Measurements from ENCODE around the gene HSD11B1L. TPM values are rescaled to one million over a fixed set of nuclear protein-coding genes. Genes with fewer than 3 reads are reported as not detected.
A peak's percentile ranks its signal among the peaks of the same experiment; 100 is the strongest.

HSD11B1L gene
- polyA plus RNA-seq, 3 donors, result 1.9 to 2.5 (median 2.4) TPM

DNA sequence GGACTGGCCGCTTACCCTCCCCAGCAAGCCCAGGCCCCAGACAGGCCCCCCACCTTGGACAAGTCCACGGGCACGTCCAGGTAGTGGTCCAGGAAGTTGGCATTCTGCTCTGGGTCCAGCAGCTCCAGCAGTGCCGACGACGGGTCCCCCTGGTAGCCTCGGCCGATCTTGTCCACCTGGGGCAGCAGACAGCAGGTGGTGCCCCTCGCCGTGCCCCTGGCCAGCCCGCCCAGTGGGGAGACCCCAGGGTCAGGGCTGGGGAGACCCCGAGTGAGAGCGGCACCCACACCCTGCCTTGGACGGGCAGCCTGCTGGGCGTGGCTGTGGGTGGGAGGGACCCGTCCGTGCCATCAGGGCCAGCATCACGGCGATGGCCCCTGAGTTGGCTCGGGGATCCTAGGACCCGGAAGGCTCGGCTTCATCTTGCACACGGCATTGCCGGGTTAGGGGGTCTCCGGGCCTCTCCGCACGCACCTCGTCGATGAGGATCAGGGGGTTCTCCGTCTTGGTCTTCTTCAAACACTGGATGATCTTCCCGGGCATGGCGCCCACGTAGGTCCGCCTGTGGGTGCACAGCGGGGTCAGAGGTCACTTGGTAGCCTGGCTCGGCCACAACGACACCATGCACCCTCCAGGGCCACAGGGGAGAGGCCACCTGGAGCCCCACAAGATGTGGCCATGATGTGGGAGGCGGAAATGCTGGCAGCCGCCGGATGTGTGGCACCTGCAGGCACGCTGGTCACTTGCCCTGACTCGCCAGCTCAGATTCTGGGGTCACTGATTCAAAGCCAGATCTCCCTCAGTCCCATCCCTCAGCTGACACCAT is 15.6 kb downstream of the HSD11B1L start:
- Histone ChIP-seq H3K27ac (ENCODE audit: low read depth in 1 of 2, low read length in 2 of 2) (no peak overlapping the region), H3K4me1 (ENCODE audit: control insufficient read depth in 1 of 2, insufficient read depth in 2 of 2, low read length in 2 of 2) (peaks cover 3 to 9% of the 10 kb centered on the region in 2 donors), H3K9me3 (replicated peaks in 1 of 2; ENCODE audit: control insufficient read depth in 1 of 2, insufficient read depth in 1 of 2, low read length in 2 of 2) (no peaks in the 10 kb centered on the region), H3K36me3 (replicated peaks in 1 of 2; ENCODE audit: control insufficient read depth in 1 of 2, insufficient read depth in 2 of 2, low read length in 2 of 2) (peaks cover 81 to 82% of the 10 kb centered on the region in 2 donors), H3K9ac (ENCODE audit: insufficient read depth, low read length, poor library complexity, severe bottlenecking) (no peak overlapping the region), H4K20me1 (ENCODE audit: insufficient read depth, low read length) (peaks cover 67% of the 10 kb centered on the region), H3K4me2 (replicated peaks; ENCODE audit: extremely low read depth, low read length, poor library complexity, severe bottlenecking) (no peak overlapping the region), H3K4me3 (replicated peaks in 1 of 3; ENCODE audit: low read depth in 2 of 3, low read length in 3 of 3) (no peak overlapping the region), H3K27me3 (ENCODE audit: control insufficient read depth in 2 of 2, insufficient read depth in 2 of 2, low read length in 2 of 2) (no peaks in the 10 kb centered on the region), H3K79me2 (ENCODE audit: insufficient read depth, low read length) (peaks cover 41% of the 10 kb centered on the region), H2AFZ (ENCODE audit: insufficient read depth, low read depth, low read length, poor library complexity, severe bottlenecking) (no peak overlapping the region)
- Mint-ChIP-seq H3K9me3 (peaks cover 0 to 3% (median 0%) of the 10 kb centered on the region in 7 donors), H3K4me3 (no peak overlapping the region), H3K36me3 (peaks cover 46 to 77% of the 10 kb centered on the region in 2 donors), H3K27ac (no peak overlapping the region), H3K27me3 (ENCODE audit: low read depth in 3 of 3) (peaks cover 0 to 1% (median 0%) of the 10 kb centered on the region in 3 donors), H3K4me1 (peaks cover 9% of the 10 kb centered on the region)
- no peak for DNase-seq
- 93% methylated on average over 42 of the region's 42 CpGs for WGBS (ENCODE audit: insufficient coverage)
- TF ChIP-seq, protein P1, sequence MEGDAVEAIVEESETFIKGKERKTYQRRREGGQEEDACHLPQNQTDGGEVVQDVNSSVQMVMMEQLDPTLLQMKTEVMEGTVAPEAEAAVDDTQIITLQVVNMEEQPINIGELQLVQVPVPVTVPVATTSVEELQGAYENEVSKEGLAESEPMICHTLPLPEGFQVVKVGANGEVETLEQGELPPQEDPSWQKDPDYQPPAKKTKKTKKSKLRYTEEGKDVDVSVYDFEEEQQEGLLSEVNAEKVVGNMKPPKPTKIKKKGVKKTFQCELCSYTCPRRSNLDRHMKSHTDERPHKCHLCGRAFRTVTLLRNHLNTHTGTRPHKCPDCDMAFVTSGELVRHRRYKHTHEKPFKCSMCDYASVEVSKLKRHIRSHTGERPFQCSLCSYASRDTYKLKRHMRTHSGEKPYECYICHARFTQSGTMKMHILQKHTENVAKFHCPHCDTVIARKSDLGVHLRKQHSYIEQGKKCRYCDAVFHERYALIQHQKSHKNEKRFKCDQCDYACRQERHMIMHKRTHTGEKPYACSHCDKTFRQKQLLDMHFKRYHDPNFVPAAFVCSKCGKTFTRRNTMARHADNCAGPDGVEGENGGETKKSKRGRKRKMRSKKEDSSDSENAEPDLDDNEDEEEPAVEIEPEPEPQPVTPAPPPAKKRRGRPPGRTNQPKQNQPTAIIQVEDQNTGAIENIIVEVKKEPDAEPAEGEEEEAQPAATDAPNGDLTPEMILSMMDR (IDR thresholded peaks at IDR 0.05), result no peak
- intact Hi-C loops (cut with micrococcal nuclease), result no loop called here

DNA sequence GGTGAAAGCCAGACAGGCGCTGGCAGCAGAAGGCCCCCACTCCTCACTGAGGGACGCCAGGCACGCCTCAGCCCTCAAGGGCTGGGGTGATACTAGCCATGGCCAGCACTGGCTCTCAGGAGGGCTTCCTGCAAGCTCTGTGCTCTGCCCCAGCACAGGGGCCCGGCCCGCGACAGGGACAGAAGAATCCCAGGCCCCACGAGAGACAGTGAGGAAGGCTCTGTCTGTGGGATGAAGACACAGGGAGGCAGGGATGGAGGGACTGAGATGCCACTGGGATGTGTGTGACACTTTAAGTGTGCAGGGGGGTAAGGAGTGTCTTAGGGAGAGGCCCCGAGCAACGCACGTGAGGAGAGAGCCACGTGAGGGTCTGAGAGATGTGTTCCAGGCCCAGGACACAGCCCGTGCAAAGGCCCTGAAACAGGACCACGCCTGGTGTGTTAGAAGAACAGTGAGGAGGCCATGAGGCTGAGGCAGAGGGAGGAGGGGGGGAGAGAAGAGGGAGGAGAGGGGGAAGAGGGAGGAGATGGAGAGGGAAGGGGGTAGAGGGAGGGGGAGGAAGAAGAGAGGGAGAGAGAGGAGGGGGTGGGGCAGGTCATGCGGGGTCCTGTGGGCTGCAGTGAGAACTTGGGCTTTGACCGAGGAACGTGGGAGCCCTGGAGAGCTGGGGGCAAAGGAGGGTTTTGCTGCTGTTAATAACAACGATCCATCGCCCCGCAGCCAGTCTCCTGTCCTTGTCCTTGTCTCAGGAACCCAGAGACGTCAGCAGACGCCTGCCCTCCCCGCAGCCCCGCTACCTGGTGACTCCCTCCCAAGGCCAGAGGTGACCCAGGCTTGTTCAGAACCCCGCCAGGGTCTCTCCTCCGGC is 16.4 kb downstream of the HSD11B1L start:
- Histone ChIP-seq H2AFZ (ENCODE audit: insufficient read depth, low read depth, low read length, poor library complexity, severe bottlenecking) (no peak overlapping the region), H3K79me2 (ENCODE audit: insufficient read depth, low read length) (peaks cover 32% of the 10 kb centered on the region), H3K9ac (ENCODE audit: insufficient read depth, low read length, poor library complexity, severe bottlenecking) (no peak overlapping the region), H3K27ac (ENCODE audit: low read depth in 1 of 2, low read length in 2 of 2) (peak overlapping the region in 1 of 2 donors; percentile 8), H4K20me1 (ENCODE audit: insufficient read depth, low read length) (peaks cover 58% of the 10 kb centered on the region), H3K4me2 (replicated peaks; ENCODE audit: extremely low read depth, low read length, poor library complexity, severe bottlenecking) (no peak overlapping the region), H3K36me3 (replicated peaks in 1 of 2; ENCODE audit: control insufficient read depth in 1 of 2, insufficient read depth in 2 of 2, low read length in 2 of 2) (peaks cover 76% of the 10 kb centered on the region in 2 donors), H3K27me3 (ENCODE audit: control insufficient read depth in 2 of 2, insufficient read depth in 2 of 2, low read length in 2 of 2) (no peaks in the 10 kb centered on the region), H3K9me3 (replicated peaks in 1 of 2; ENCODE audit: control insufficient read depth in 1 of 2, insufficient read depth in 1 of 2, low read length in 2 of 2) (no peaks in the 10 kb centered on the region), H3K4me3 (replicated peaks in 1 of 3; ENCODE audit: low read depth in 2 of 3, low read length in 3 of 3) (no peak overlapping the region), H3K4me1 (ENCODE audit: control insufficient read depth in 1 of 2, insufficient read depth in 2 of 2, low read length in 2 of 2) (peaks cover 0 to under 1% of the 10 kb centered on the region in 2 donors)
- Mint-ChIP-seq H3K27me3 (ENCODE audit: low read depth in 3 of 3) (peaks cover 0 to 1% (median 0%) of the 10 kb centered on the region in 3 donors), H3K27ac (peak overlapping the region in 2 of 7 donors; percentile 42 to 57), H3K9me3 (peaks cover 0 to 3% (median 0%) of the 10 kb centered on the region in 7 donors), H3K36me3 (peaks cover 45 to 77% of the 10 kb centered on the region in 2 donors), H3K4me3 (no peak overlapping the region), H3K4me1 (peaks cover 2% of the 10 kb centered on the region)
- 81% methylated on average over 23 of the region's 25 CpGs for WGBS (ENCODE audit: insufficient coverage)
- intact Hi-C loops (cut with micrococcal nuclease), result no loop called here
- TF ChIP-seq, protein P1 (IDR thresholded peaks at IDR 0.05), result no peak
- DNase-seq, result no peak

All from CD14-positive monocyte (primary cell).